HG02970 (cell line): Measurements from ENCODE around the gene SLC17A8.

ENCODE experiments used
- ATAC-seq: cut with Tn5 transposase; IDR thresholded peaks from one replicate; pipeline ENCODE4 v1.9.1; 2021; ENCODE audit warnings: mild to moderate bottlenecking, moderate library complexity, moderate number of reproducible peaks; ENCODE audit not compliant: unreplicated experiment, low FRiP score

The SLC17A8 gene

GRCh38 chr12:100368066-100368465 is 11.2 kb downstream of the SLC17A8 start:
- ATAC-seq: no peak

DNA sequence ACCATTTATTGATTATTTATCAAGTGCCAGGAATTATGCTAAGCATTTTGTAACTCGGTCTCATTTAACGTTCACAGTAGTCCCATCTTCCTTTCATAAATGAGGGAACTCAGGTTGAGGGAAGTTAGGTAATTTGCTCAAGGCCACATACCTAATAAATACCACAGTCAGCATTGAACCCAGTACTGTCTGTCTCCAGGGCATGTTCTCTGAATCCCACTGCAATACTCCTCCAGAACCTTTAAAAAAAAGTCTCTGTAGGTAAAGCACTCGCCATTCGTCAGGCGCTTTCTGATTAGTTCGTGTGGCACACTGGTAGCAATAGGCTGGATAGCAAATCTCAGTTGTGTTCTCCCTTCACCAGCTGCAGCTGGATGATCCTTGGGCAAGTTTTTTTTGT is 14.3 kb downstream of the SLC17A8 start:
- ATAC-seq: no peak

- no peak for ATAC-seq
Observed at GRCh38 chr12:100372853-100373640, 16.2 kb downstream of the SLC17A8 start.

DNA sequence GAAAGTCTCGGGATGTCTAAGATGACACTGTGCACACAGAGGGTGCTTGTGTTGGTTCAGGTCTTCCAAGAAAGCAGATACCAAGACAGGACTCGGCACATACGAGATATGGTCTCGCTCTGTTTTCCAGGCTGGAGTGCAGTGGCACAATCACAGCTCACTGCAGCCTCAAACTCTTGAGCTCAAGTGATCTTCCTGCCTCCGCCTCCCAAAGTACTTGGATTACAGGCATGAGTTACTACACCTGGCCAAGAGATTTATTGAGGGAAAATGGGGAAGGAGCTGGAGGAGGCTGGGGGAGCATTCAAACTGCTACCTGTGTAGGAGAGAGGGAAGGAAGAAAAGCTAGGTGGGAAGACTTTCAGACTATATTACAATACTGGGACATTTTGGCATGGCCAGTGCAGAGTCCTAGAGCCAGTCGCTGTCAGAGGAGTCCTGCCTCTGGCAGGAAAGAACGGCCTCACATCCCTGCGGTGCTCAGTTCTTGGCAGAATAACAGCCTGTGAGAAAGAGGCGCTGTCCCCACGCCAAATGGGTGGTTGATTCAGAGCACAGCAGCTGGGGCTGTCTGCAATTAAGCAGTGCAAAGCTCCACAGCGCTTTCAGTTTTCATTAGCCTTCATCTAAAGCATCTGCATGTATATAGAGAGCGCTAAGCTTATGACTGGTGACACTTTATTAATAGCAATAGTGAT is 18.3 kb downstream of the SLC17A8 start:
- no peak for ATAC-seq

DNA sequence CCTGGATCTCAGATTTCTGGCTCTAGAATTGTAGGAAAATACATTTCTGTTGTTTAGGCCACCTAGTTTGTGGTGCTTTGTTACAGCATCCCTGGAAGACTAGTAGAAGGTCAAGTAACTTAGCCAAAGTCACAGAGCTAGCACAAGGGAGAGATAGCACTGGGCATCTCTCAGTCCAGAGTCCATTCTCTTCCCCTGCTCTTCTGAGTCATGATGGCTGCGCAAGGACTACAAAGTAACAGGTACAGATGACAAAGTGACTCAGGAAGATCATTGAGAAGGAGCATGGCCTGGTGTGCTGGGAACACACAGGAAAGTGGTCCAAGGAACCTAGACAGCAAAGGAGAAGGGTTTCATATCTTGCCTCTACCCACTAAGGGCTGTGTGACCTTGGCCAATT is 19.3 kb downstream of the SLC17A8 start:
- ATAC-seq: no peak

- no peak for ATAC-seq
Observed at GRCh38 chr12:100381379-100381778, 24.5 kb downstream of the SLC17A8 start.

- ATAC-seq: no peak
Observed at GRCh38 chr12:100382338-100382737, 25.5 kb downstream of the SLC17A8 start.

- ATAC-seq: no peak
Observed at GRCh38 chr12:100383586-100384558, 27.0 kb downstream of the SLC17A8 start.

DNA sequence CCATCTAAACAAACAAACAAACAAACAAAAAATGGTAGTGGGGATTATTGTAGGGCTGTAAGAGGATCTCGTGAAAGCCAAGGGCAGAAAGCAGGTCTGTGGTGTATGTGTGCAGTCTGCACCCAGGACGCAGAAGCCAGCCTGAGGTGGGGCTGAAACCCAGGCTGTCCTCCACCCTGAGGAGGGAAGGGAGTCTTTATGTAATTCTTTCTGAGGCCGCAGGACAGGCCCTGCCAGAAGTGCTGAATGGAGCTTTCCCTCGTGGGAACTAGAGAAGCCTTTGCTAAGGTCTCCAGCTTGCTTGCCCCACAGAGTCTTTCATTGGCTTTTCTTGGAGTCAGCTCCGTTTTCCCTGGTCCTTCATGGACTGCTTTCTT is 27.7 kb downstream of the SLC17A8 start:
- no peak for ATAC-seq

DNA sequence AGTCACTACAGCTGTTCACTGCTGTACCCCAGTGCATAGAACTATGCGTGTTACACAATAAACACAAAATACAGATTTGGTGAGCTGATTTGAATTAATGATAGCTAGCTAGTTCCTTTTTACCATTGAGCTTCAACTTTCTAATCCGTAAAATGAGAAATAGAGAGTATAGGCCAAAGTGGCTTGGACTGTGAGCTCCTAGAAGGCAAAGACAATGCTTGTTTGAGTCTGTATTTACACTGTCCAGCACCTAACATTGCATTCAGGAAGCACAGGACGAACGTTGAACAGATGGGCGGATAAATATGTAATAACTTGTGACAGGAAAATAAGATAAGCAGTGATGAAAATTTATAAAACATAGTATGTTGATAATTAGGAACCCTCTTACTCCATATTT is 31.5 kb downstream of the SLC17A8 start:
- no peak for ATAC-seq

DNA sequence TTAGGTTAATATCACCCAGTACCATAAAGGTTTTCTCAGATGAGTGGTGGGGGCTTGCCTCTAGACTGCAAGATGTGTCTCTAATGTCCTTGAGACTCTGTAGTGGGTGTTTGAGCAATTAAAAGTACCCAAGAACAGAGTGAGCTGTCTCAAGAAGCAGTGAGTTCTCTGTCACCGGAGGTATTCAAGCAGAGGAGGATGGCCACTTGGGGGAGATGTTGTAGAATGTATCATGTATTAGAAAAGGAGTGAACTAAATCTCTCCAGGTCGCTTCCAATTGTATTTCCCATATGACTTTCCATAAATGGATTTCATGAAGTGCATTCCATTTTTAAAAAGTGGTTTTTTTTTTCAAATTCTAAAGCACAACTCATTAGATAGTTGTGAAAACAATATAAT is 35.0 kb downstream of the SLC17A8 start:
- no peak for ATAC-seq

- no peak for ATAC-seq
Observed at GRCh38 chr12:100393200-100393599, 36.3 kb downstream of the SLC17A8 start.

DNA sequence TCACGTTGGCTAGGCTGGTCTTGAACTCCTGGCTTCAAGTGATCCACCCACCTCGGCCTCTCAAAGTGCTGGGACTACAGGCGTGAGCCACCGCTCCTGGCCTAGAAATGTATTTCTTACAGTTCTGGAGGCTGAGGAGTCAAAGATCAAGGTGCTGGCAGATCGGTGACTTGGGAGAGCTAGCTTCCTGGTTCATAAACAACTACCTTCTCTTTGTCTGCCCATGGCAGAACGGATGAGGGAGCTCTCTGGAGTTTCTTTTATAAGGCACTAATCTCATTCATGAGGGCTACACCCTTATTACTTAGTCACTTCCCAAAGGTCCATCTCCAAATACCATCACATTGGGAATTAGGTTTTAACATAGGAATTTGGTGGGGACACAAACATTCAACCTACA is 38.9 kb downstream of the SLC17A8 start:
- ATAC-seq: no peak

DNA sequence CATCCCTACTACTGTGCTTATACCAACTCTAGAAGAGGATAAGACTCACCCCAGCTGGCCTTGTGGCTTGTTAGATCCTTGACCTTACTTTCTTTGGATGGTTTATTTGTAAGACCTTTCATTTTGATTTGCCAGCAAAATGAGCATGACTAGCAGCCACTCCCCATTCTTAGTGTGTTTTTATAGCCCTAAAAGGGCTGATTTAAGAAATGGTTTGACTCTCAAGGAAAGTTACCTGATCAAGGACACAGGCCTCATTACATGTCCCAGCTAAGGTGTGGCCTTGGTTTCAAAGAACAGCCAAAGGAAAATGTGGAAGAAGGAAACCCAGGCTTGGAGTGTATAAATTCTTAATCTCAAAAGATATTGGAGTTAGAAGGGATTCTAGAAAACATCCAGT is 41.4 kb downstream of the SLC17A8 start:
- ATAC-seq: no peak

DNA sequence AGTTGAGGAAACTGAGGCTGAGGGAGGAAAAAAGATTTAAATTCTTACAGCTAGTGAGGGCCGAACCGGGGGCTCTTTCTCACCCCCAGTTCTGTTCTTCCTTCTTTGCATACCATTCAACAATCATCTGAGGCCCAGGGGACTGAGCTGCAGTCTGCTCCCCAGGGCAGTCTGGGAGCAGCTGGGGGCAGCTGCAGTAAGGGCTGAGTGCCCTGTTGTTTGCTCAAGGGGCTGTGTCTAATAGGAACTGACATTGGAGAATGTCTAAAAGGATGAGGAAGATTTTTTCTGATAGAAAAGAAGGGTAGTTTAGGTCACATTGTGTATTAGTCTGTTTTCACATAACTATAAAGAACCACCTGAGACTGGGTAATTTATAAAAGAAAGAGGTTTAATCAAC is 42.2 kb downstream of the SLC17A8 start:
- ATAC-seq: no peak

- no peak for ATAC-seq
Observed at GRCh38 chr12:100401660-100402059, 44.8 kb downstream of the SLC17A8 start.

DNA sequence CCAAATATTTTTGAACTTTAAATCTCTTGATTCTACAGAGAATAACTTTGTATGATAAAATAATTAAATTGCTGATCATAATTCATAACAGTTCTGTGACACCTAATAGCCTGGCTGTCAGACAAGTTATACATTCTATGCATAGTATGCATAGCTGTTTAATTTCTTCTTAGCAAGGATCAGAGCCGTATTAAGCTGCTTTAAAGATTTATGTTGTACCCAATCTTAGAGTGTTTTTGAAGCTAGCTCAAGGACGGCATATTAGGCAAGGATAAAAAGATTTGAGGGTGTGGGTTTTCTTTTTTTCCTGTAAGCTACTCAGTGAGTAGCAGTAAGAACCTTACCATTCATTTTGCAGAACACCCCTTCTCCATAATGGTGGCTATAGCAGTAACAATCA is 45.9 kb downstream of the SLC17A8 start:
- no peak for ATAC-seq

- no peak for ATAC-seq
Observed at GRCh38 chr12:100403446-100403845, 46.6 kb downstream of the SLC17A8 start.

DNA sequence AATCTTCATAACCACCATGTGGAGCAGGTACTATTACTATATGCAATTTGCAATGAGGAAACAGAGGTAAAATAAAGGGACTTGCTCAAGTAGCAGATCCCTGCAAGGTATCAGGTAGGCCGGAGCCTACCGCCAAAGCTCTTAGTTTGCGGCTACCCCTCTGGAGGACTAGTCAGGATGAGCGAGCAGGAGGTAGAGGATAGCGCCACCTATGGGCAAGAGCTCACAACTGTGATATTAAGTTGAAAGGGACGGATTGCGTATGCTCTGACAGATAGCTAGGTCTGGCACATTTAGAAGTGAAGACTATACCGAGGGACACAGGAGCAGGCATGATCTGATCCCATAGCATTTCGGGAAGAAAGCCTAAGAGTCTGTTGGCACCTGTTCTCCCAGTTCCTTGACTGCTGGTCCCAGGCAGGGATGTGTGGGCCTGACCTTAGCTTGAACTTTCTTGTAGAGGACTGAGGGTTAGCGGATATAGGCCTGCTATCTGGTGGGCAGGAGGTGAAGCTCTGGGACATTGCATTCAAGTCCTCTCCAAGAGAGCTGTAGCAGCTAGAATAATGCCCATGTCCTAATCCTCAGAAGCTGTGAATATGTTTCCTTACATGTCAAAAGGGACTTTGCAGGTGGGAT is 48.0 kb downstream of the SLC17A8 start:
- ATAC-seq: peak; percentile 69

DNA sequence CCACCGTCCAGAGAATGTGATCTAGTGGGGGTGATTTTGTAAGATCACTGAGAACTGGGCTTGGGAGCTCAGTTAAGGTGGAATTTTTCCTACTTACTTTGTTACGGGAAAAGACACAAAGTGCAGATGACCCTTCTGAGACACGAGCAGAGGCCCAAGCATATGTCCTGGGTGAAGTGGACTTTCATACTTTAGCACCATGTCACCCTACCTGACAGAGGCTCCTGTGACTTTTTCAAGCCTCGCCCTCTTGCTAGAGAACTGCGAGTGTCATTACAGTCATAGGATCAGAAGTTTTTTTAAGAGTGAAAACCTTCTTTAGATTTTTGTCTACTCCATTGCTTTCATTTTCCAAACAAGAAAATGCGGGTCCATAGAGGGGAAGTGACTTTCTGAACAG is 56.1 kb downstream of the SLC17A8 start:
- ATAC-seq: no peak

DNA sequence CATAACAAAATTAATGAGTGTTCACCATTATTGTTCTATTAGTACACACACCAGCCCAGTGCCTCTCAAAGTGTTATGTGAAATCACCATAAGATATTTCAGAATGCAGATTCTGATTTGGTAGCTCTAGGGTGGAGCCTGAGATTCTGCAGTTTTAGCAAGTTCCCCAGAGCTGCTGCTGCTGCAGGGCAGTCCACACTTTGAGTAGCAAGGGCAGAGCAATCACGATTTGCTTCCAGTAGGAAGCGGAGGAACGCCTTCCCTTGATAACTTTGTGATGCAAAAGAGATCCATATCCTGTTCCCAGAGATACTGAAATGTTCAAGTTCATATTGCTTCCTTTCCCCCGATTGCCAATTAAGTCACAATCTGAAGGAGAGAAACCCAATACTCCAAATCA is 57.9 kb downstream of the SLC17A8 start:
- no peak for ATAC-seq
